BE2C (cell line): Measurements from ENCODE around the gene ICE1.
"Not testable (repeated sequence)": the region's sequence is repeated elsewhere in the genome, so short reads cannot be mapped to it uniquely, and the experiment has no call there.

Experiments used
- DNase-seq: peaks from one replicate; pipeline ENCODE4 v3.0.0-alpha.2; 2020
- H3K27me3 ChIP-seq: fragments of 250-450 bp; sonication (Bioruptor Pico); 2 replicates; pipeline ENCODE4 v1.5.1; 2020; ENCODE audit warnings: mild to moderate bottlenecking
- H3K36me3 ChIP-seq: fragments of 250-450 bp; sonication (Bioruptor Pico); 2 replicates; pipeline ENCODE4 v1.5.1; 2020; ENCODE audit warnings: mild to moderate bottlenecking
- H3K4me1 ChIP-seq: fragments of 250-450 bp; sonication (Bioruptor Pico); 2 replicates; pipeline ENCODE4 v1.5.1; 2020
- H3K4me3 ChIP-seq: 2 replicates; pipeline ENCODE4 v1.5.1; 2011; ENCODE audit warnings: low read depth, low read length
- H3K9me3 ChIP-seq: fragments of 250-450 bp; sonication (Bioruptor Pico); 2 replicates; pipeline ENCODE4 v1.5.1; 2020
- CTCF ChIP-seq: IDR thresholded peaks from 2 replicates; pipeline ENCODE4 v1.5.1; 2012; ENCODE audit warnings: mild to moderate bottlenecking, low read depth, low read length

Gene ICE1

GRCh38 chr5:5475975-5476374, 53.5 kb downstream of the ICE1 start:
- Histone ChIP-seq H3K36me3 (peaks cover 45% of the 10 kb centered on the region), H3K4me3 (no peak overlapping the region), H3K27me3 (no peaks in the 10 kb centered on the region), H3K4me1 (no peaks in the 10 kb centered on the region), H3K9me3 (no peaks in the 10 kb centered on the region)
- DNase-seq = no peak
- TF ChIP-seq CTCF = no peak

- H3K36me3 ChIP-seq = peaks cover 35% of the 10 kb centered on the region
- not testable (repeated sequence) for DNase-seq, H3K4me3 ChIP-seq, H3K4me1 ChIP-seq, H3K27me3 ChIP-seq, H3K9me3 ChIP-seq
Observed at GRCh38 chr5:5479578-5479977, 57.1 kb downstream of the ICE1 start.

GRCh38 chr5:5480481-5481111, 58.1 kb downstream of the ICE1 start:
- Histone ChIP-seq H3K36me3 (peaks cover 25% of the 10 kb centered on the region), H3K4me1 (no peaks in the 10 kb centered on the region), H3K4me3 (no peak overlapping the region), H3K9me3 (no peaks in the 10 kb centered on the region), H3K27me3 (no peaks in the 10 kb centered on the region)
- TF ChIP-seq CTCF = no peak
- no peak for DNase-seq

- no peak overlapping the region for H3K4me3 ChIP-seq
- no peak for TF ChIP-seq CTCF
- no peaks in the 10 kb centered on the region for H3K4me1 ChIP-seq
- H3K9me3 ChIP-seq = no peaks in the 10 kb centered on the region
- H3K27me3 ChIP-seq = no peaks in the 10 kb centered on the region
- no peak for DNase-seq
- H3K36me3 ChIP-seq = peaks cover 20% of the 10 kb centered on the region
Observed at GRCh38 chr5:5481206-5481605, 58.7 kb downstream of the ICE1 start.

- Histone ChIP-seq H3K9me3 (no peaks in the 10 kb centered on the region), H3K4me3 (no peak overlapping the region), H3K27me3 (no peaks in the 10 kb centered on the region), H3K36me3 (peaks cover 16% of the 10 kb centered on the region), H3K4me1 (no peaks in the 10 kb centered on the region)
- DNase-seq = no peak
- TF ChIP-seq CTCF = no peak
Observed at GRCh38 chr5:5481633-5482032, 59.2 kb downstream of the ICE1 start.

- Histone ChIP-seq H3K36me3 (peaks cover 7% of the 10 kb centered on the region), H3K27me3 (no peaks in the 10 kb centered on the region), H3K4me1 (no peaks in the 10 kb centered on the region), H3K4me3 (no peak overlapping the region), H3K9me3 (no peaks in the 10 kb centered on the region)
- DNase-seq = no peak
- TF ChIP-seq CTCF = no peak
Observed at GRCh38 chr5:5483350-5483749, 60.9 kb downstream of the ICE1 start.
